Smooth muscle cell (in vitro differentiated cells): ENCODE data around the gene TGIF1. TPM values are rescaled to one million over a fixed set of nuclear protein-coding genes. Genes with fewer than 3 reads are reported as not detected.

ENCODE experiments used
- DNase-seq: peaks from one replicate; lab custom pipeline; 2025; ENCODE audit not compliant: unreplicated experiment; lab: John Stamatoyannopoulos, UW
- H2AFZ ChIP-seq: fragments of 200-600 bp; sonication (generic); 2 replicates; pipeline ENCODE4 v1.6.0; 2016; ENCODE audit warnings: antibody characterized with exemption, low read depth, mild to moderate bottlenecking
- H3F3A ChIP-seq: fragments of 200-600 bp; sonication (generic); 2 replicates; pipeline ENCODE4 v1.6.0; 2017; ENCODE audit warnings: antibody characterized with exemption, low read depth
- H3K27ac ChIP-seq: fragments of 200-600 bp; sonication (generic); 2 replicates; pipeline ENCODE4 v1.5.1; 2016; ENCODE audit warnings: low read depth, mild to moderate bottlenecking
- H3K27me3 ChIP-seq: fragments of 200-600 bp; sonication (generic); 2 replicates; pipeline ENCODE4 v1.6.1; 2016; ENCODE audit warnings: low read depth, mild to moderate bottlenecking
- H3K36me3 ChIP-seq: fragments of 200-600 bp; sonication (generic); 2 replicates; pipeline ENCODE4 v1.5.1; 2016; ENCODE audit warnings: low read depth
- H3K4me1 ChIP-seq: fragments of 200-600 bp; sonication (generic); 2 replicates; pipeline ENCODE4 v1.5.1; 2016; ENCODE audit warnings: low read depth
- H3K4me2 ChIP-seq: fragments of 200-600 bp; sonication (generic); 2 replicates; pipeline ENCODE4 v1.6.0; 2016; ENCODE audit warnings: mild to moderate bottlenecking
- H3K4me3 ChIP-seq: fragments of 200-600 bp; sonication (generic); 2 replicates; pipeline ENCODE4 v1.5.1; 2016; ENCODE audit warnings: mild to moderate bottlenecking
- H3K79me2 ChIP-seq: fragments of 200-600 bp; sonication (generic); 2 replicates; pipeline ENCODE4 v1.6.0; 2016; ENCODE audit warnings: low read depth, mild to moderate bottlenecking
- H3K9ac ChIP-seq: fragments of 200-600 bp; sonication (generic); 2 replicates; pipeline ENCODE4 v1.6.0; 2016; ENCODE audit warnings: low read depth
- H3K9me3 ChIP-seq: fragments of 200-600 bp; sonication (generic); replicated peaks from 2 replicates; pipeline ENCODE4 v1.5.1; 2016; ENCODE audit warnings: low read depth
- H4K20me1 ChIP-seq: fragments of 200-600 bp; sonication (generic); 2 replicates; pipeline ENCODE4 v1.6.0; 2016; ENCODE audit warnings: low read depth
- WGBS: methylation state at CpG from one replicate; pipeline ENCODE4 v1.1.7; 2016; ENCODE audit warnings: low lambda C conversion rate; 5-methylcytosine and 5-hydroxymethylcytosine counted together
- polyA plus RNA-seq: library from polyadenylated mRNA; unstranded; fragments of >200 nt; fragmentation: Nextera tagmentation; extraction: Ambion mirVana; gene quantifications from 2 replicates; pipeline ENCODE4 v1.2.1, GENCODE V29; 2016
- total RNA-seq: library from RNA; depleted of rRNA; stranded (reverse); fragments of >200 nt; gene quantifications from 2 replicates; pipeline ENCODE4 v1.2.3, GENCODE V29; 2014
- TF ChIP-seq, protein P1 (sequence below): fragments of 200-600 bp; sonication (generic); IDR thresholded peaks from 2 replicates; pipeline ENCODE4 v1.5.1; 2017; ENCODE audit warnings: borderline replicate concordance, mild to moderate bottlenecking, antibody characterized with exemption; ENCODE audit not compliant: insufficient read depth, poor library complexity, severe bottlenecking

TGIF1 gene
- total and polyA plus RNA-seq, 2 experiments from 2014 or later: 96.7 to 165 TPM

DNA sequence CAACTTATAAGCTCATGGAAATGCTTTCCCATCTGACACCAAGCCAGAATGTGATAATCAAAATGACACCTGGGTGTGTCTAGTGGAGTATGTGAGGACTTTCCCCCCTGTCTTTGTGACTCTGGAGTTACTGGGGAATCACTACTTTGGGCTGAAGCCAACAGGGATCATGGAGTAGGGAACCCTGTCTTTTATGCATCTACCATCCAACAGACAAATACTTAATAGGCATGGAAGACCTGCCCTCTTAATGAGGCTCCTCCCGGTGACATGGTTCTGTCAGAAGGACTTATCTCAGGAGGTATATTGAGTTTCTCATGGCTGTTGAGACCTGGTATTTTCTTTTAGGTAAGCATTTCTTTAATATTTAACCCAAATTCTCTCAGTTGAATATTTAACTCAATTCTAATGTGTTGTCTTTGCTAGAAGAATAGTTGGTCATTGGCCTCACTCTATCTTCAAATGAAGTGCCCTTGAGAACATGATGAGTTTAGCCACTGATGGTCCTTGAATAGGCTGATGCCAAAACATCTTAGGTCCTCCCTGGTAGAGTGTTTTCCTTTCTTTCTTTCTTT, 42.1 kb downstream of the TGIF1 start:
- no peaks in the 10 kb centered on the region for H4K20me1 ChIP-seq
- no peaks in the 10 kb centered on the region for H3K36me3 ChIP-seq
- H3K27ac ChIP-seq: no peak overlapping the region
- H3K9ac ChIP-seq: no peak overlapping the region
- H3K27me3 ChIP-seq: no peaks in the 10 kb centered on the region
- H3K4me3 ChIP-seq: no peak overlapping the region
- H2AFZ ChIP-seq: no peak overlapping the region
- no peaks in the 10 kb centered on the region for H3K79me2 ChIP-seq
- no peaks in the 10 kb centered on the region for H3F3A ChIP-seq
- no peaks in the 10 kb centered on the region for H3K4me1 ChIP-seq
- TF ChIP-seq, protein P1, sequence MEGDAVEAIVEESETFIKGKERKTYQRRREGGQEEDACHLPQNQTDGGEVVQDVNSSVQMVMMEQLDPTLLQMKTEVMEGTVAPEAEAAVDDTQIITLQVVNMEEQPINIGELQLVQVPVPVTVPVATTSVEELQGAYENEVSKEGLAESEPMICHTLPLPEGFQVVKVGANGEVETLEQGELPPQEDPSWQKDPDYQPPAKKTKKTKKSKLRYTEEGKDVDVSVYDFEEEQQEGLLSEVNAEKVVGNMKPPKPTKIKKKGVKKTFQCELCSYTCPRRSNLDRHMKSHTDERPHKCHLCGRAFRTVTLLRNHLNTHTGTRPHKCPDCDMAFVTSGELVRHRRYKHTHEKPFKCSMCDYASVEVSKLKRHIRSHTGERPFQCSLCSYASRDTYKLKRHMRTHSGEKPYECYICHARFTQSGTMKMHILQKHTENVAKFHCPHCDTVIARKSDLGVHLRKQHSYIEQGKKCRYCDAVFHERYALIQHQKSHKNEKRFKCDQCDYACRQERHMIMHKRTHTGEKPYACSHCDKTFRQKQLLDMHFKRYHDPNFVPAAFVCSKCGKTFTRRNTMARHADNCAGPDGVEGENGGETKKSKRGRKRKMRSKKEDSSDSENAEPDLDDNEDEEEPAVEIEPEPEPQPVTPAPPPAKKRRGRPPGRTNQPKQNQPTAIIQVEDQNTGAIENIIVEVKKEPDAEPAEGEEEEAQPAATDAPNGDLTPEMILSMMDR: no peak
- 50% methylated on average over 1 of the region's 1 CpG for WGBS
- no peak overlapping the region for H3K4me2 ChIP-seq
- H3K9me3 ChIP-seq: no peaks in the 10 kb centered on the region
- no peak for DNase-seq

DNA sequence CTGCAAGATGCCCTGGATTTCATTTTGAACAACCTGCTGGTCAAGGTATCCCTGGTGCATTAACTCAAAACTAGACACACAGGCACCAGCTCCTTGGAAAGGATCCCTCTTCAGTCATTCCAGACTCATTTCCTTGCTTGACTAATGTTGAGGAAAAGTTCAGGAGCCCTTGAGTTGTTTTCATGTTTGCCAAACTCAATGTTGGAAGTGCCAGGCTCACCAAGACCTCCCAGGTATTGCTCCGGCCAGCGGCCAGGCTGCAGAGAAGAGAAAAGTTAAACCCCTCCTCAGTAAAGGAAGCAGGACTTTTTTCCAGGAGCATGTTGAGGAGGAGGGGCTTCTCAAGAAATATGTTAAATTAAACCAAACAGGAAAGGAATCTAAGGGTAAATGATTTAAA, 42.7 kb downstream of the TGIF1 start:
- no peaks in the 10 kb centered on the region for H3K36me3 ChIP-seq
- no peak overlapping the region for H2AFZ ChIP-seq
- no peaks in the 10 kb centered on the region for H3K27me3 ChIP-seq
- no peak overlapping the region for H3K4me2 ChIP-seq
- H4K20me1 ChIP-seq: no peaks in the 10 kb centered on the region
- no peaks in the 10 kb centered on the region for H3K4me1 ChIP-seq
- H3K9me3 ChIP-seq: no peaks in the 10 kb centered on the region
- H3K4me3 ChIP-seq: no peak overlapping the region
- TF ChIP-seq, protein P1: no peak
- no peak overlapping the region for H3K27ac ChIP-seq
- no peaks in the 10 kb centered on the region for H3K79me2 ChIP-seq
- 95% methylated on average over 2 of the region's 2 CpGs for WGBS
- no peak for DNase-seq
- no peak overlapping the region for H3K9ac ChIP-seq
- H3F3A ChIP-seq: no peaks in the 10 kb centered on the region

DNA sequence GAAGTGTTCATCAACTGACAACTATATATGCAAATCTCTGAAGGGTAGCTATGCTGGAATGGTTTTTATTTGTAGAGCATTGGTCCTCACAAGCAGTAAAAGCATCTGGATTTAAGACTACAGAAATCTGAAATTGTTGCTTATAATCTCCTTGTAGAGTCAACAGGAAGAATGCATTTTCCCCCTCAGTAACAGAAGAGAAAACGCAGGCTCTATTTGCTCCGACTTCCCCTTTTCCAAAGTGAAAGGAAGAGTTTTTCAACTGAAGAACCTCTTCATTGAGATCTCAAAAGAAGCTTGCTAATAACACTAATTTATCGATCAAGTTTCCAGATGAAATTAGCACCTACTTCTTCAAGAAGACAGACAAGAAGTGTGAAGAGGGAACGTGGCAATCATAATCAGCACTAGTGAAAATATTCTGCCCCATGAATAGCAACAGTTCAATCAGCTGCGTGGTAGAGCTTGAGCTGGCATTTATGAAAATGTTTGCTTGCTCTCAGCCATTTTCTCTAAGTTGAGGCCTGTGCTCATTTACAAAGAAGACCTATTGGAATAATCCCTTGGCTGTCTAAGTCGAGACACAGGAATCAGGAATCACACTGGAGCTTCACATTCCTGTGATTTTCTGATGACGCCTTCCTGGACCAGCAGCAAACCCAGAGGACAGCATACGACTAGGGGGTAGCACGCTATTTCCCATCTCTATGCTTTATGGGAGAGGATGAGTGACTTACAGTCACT, 43.7 kb downstream of the TGIF1 start:
- no peak overlapping the region for H2AFZ ChIP-seq
- 82% methylated on average over 9 of the region's 9 CpGs for WGBS
- no peak overlapping the region for H3K9ac ChIP-seq
- TF ChIP-seq, protein P1: no peak
- H3K36me3 ChIP-seq: no peaks in the 10 kb centered on the region
- H3F3A ChIP-seq: no peaks in the 10 kb centered on the region
- no peak overlapping the region for H3K4me2 ChIP-seq
- H3K79me2 ChIP-seq: no peaks in the 10 kb centered on the region
- H3K27me3 ChIP-seq: no peaks in the 10 kb centered on the region
- H3K4me1 ChIP-seq: no peaks in the 10 kb centered on the region
- no peak for DNase-seq
- no peak overlapping the region for H3K4me3 ChIP-seq
- H3K27ac ChIP-seq: no peak overlapping the region
- H4K20me1 ChIP-seq: no peaks in the 10 kb centered on the region
- no peaks in the 10 kb centered on the region for H3K9me3 ChIP-seq

DNA sequence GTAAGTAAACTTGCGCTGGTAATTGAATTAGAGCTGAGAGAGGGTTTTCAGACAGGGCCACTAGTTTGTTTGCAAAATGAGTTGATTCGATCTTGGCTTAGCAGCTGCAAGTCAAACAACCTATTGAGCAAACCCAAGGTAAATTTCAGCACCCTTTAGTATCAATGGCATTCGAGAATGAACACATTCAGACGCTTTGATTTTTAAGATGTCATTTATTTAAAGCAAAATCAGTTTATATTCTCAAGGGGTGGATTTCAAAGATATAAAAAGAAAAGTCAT, 44.2 kb downstream of the TGIF1 start:
- Histone ChIP-seq H3K4me1 (no peaks in the 10 kb centered on the region), H2AFZ (no peak overlapping the region), H3F3A (no peaks in the 10 kb centered on the region), H3K36me3 (no peaks in the 10 kb centered on the region), H4K20me1 (no peaks in the 10 kb centered on the region), H3K79me2 (no peaks in the 10 kb centered on the region), H3K27me3 (no peaks in the 10 kb centered on the region), H3K4me3 (no peak overlapping the region), H3K4me2 (no peak overlapping the region), H3K9me3 (no peaks in the 10 kb centered on the region), H3K9ac (no peak overlapping the region), H3K27ac (no peak overlapping the region)
- WGBS: 81% methylated on average over 4 of the region's 4 CpGs
- DNase-seq: no peak
- TF ChIP-seq, protein P1: no peak
